ENCODE data around the gene MCOLN2. TPM values are rescaled to one million over a fixed set of nuclear protein-coding genes. Genes with fewer than 3 reads are reported as not detected.

MCOLN2 gene
- total and polyA plus RNA-seq, 2 of the 8 experiments (the other 6 are each of a cell fraction or from before 2014, with no cell fraction given): 1.7 to 6.1 TPM

- Histone ChIP-seq H2BK20ac (ENCODE audit: low read length) (no peak overlapping the region), H2AK5ac (ENCODE audit: low read depth, low read length) (no peak overlapping the region), H3K36me3 (ENCODE audit: control insufficient read depth in 2 of 4, insufficient read depth in 4 of 4, low read length in 3 of 4) (no peaks in the 10 kb centered on the region), H2BK15ac (ENCODE audit: low read length) (no peak overlapping the region), H3K27me3 (replicated peaks in 1 of 4; ENCODE audit: control insufficient read depth in 3 of 4, extremely low read depth in 1 of 4, insufficient read depth in 3 of 4, low read length in 3 of 4) (peaks cover 0 to 13% (median 7%) of the 10 kb centered on the region in 4 experiments; a peak in 5 of 7 replicates), H3K4me3 (ENCODE audit: extremely low read depth in 1 of 4, insufficient read depth in 2 of 4, low read depth in 3 of 4, low read length in 4 of 4) (no peak overlapping the region), H3K4ac (replicated peaks; ENCODE audit: insufficient read length, low read depth, low read length) (no peak overlapping the region), H3K14ac (ENCODE audit: insufficient read length) (no peak overlapping the region), H3K23me2 (ENCODE audit: low read depth, low read length) (peaks cover 7% of the 10 kb centered on the region; the same call in 1 of the 2 replicates), H2AFZ (ENCODE audit: low read length) (no peak overlapping the region), H4K8ac (ENCODE audit: extremely low read depth, insufficient read depth, low read length) (no peak overlapping the region), H4K5ac (ENCODE audit: insufficient read length, low read depth, low read length) (no peak overlapping the region), H2BK120ac (replicated peaks; ENCODE audit: low read depth, low read length) (no peak overlapping the region), H3K4me1 (replicated peaks in 1 of 4; ENCODE audit: control insufficient read depth in 3 of 4, insufficient read depth in 4 of 4, low read length in 3 of 4) (peaks cover 0 to 22% (median 5%) of the 10 kb centered on the region in 4 experiments; a peak in 3 of 7 replicates), H4K20me1 (replicated peaks in 1 of 2; ENCODE audit: control insufficient read depth in 1 of 2, insufficient read depth in 2 of 2, low read length in 2 of 2) (no peaks in the 10 kb centered on the region), H3K9me3 (ENCODE audit: insufficient read depth in 2 of 2, low read depth in 1 of 2, low read length in 1 of 2) (peaks cover 5 to 7% of the 10 kb centered on the region in 2 experiments; a peak in 1 of 4 replicates), H2BK5ac (ENCODE audit: low read depth, low read length) (no peak overlapping the region), H3K9ac (replicated peaks in 1 of 4; ENCODE audit: extremely low read depth in 1 of 4, low read depth in 3 of 4, low read length in 3 of 4) (no peak overlapping the region), H3K27ac (ENCODE audit: low read depth, low read length) (no peak overlapping the region), H3K79me2 (ENCODE audit: control insufficient read depth in 1 of 2, insufficient read depth in 2 of 2, low read length in 2 of 2) (peaks cover 0 to 5% of the 10 kb centered on the region in 2 experiments; a peak in 2 of 4 replicates), H3K23ac (ENCODE audit: insufficient read length) (no peak overlapping the region), H3K56ac (replicated peaks; ENCODE audit: insufficient read length, low read depth, low read length) (no peak overlapping the region), H3K79me1 (ENCODE audit: low read depth, low read length) (no peaks in the 10 kb centered on the region), H2BK12ac (ENCODE audit: low read depth, low read length) (no peak overlapping the region), H3K4me2 (ENCODE audit: insufficient read depth in 1 of 2, low read depth in 2 of 2, low read length in 2 of 2) (no peak overlapping the region), H4K91ac (replicated peaks; ENCODE audit: insufficient read length, low read length) (no peak overlapping the region), H3K18ac (ENCODE audit: extremely low read depth, low read length) (no peak overlapping the region)
- POLR2A ChIA-PET (ENCODE audit: partially characterized antibody): no interaction called here
- DNase-seq (ENCODE audit: low read depth in 1 of 2, low spot score in 2 of 2): no peak
- WGBS, 2 experiments (ENCODE audit: extremely low coverage in 1 of 2, insufficient coverage in 1 of 2, insufficient read length in 1 of 2, insufficient replicate concordance in 2 of 2, low coverage in 1 of 2, low lambda C conversion rate in 2 of 2, missing lambda C conversion rate in 1 of 2): 82% methylated on average over 2 of the region's 2 CpGs; no CpG with 5 or more reads in 1 of the 2 experiments
- TF ChIP-seq SP1 (IDR thresholded peaks at IDR 0.05; ENCODE audit: low read depth, low read length): no peak
- no peak for FAIRE-seq
- CTCF ChIA-PET (ENCODE audit: partially characterized antibody): interaction anchor here (0.8 to 2.7 kb wide), 5 partner anchors 17 to 213 kb away, joined by 3 to 12 read pairs (median 4); no protein-coding TSS in a partner anchor
These were observed 100.6 kb downstream of the MCOLN2 start for GRCh38 chr1:84896279-84896678.

Data from H1 (cell line).